Frontal cortex (tissue), 4 donors: ENCODE measurements around the gene ZNF554. TPM values are rescaled to one million over a fixed set of nuclear protein-coding genes. Genes with fewer than 3 reads are reported as not detected.
"Not testable (repeated sequence)": the region's sequence is repeated elsewhere in the genome, so short reads cannot be mapped to it uniquely, and the experiment has no call there.

Source experiments
- DNase-seq, 2 donors: peaks; one replicate each; pipeline ENCODE4 v3.0.0; 2012; ENCODE audit warnings: low spot score in 2 of 2
- FAIRE-seq: peaks from 2 replicates; lab custom pipeline; 2012; peaks lifted over from hg19 to GRCh38; lab: Jason Lieb, UNC
- total RNA-seq: library from RNA; depleted of rRNA; stranded (reverse); fragments of >200 nt; gene quantifications from one replicate; pipeline ENCODE4 v1.2.3, GENCODE V29; 2014
- donor health status: control.
- donor health status: control.
- donor health status: control.

Gene ZNF554
- total RNA-seq, 1 donor from 2014 or later = 18.3 TPM

GRCh38 chr19:2790194-2790556 is 29.5 kb upstream of the ZNF554 start:
- no peak for FAIRE-seq
- DNase-seq = no peak

DNA sequence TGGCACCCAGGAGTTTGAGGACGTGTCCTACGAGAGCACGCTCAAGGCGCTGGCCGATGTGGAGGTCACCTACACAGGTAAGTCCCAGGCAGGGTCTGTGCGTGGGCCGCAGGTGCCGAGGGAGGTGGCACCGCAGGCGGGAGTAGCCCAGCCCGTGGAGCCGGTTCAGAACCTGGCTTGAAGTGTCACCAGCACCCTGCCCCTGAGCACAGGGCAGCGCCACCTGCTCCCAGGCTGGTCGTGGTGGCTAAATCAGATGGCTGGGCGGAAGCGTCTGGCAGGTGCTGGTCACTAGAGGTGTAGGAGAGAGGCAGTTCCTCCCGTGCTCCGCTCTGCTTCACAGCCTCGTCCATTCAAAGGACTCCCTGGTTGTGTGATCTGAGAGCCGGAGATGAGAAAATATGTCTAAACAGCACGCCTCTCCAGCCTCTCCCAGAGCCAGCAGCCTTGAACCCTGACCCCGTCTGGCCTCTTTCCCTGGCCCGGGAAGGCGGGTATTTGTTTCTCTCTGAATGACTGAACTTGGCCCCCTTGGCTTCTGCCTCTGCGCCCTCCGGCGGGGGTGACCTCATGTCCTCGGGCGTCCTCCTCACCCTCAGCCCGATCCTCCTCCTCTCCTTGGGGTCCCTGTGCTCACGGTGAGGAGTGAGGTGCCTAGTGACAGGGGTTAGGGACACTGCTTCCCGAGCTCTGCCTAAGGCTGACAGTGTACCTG is 29.0 kb upstream of the ZNF554 start:
- no peak for FAIRE-seq
- no peak for DNase-seq

- no peak for DNase-seq
- FAIRE-seq = no peak
Observed at GRCh38 chr19:2791440-2791839, 28.2 kb upstream of the ZNF554 start.

DNA sequence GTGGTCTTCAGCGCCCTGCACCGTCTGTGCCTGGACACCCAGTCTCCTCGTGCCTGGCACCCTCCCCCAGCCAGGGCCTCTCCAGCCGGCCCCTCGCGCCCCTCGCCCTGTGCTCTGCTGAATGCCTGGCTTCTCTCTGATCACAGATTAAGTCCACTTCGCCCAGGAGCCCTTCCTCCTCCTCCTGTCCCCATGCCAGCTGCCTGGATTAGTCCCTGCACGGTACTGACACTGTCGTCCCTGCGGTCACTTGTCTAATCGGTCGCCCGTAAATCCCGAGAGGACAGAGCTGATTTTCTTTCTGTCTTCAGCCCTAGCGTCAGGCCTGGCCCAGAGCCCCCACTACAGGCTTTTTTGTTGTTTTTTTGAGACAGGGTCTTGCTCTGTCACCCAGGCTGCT is 27.8 kb upstream of the ZNF554 start:
- DNase-seq (no peak), FAIRE-seq (no peak)

- not testable (repeated sequence) for FAIRE-seq, DNase-seq
Observed at GRCh38 chr19:2792666-2793065, 27.0 kb upstream of the ZNF554 start.

GRCh38 chr19:2793126-2793525 is 26.5 kb upstream of the ZNF554 start:
- no peak for FAIRE-seq
- no peak for DNase-seq

- no peak for DNase-seq
- FAIRE-seq = no peak
Observed at GRCh38 chr19:2793577-2793976, 26.1 kb upstream of the ZNF554 start.

- DNase-seq = no peak
- FAIRE-seq = no peak
Observed at GRCh38 chr19:2795827-2796658, 23.6 kb upstream of the ZNF554 start.

- FAIRE-seq (no peak), DNase-seq (no peak)
Observed at GRCh38 chr19:2796659-2797266, 22.9 kb upstream of the ZNF554 start.

DNA sequence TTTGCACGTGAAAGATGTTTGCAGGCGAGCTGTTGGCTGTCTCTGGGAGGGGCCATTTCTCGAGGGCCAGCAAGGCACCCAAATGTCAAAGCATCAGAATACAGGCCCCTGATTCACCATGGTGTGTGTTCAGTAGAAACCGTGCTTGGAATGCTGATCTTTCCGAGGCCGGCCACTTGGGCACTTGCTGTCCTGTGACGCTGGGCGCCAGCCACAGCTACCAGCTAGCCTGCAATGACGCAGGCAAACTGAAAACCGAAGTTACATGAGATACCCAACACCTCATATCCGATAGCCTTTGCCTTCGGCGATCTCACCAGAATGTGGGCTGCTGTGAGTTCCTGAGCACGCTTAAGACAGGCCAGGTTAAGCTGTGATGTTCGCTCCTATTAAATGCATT is 22.4 kb upstream of the ZNF554 start:
- no peak for FAIRE-seq
- no peak for DNase-seq

DNA sequence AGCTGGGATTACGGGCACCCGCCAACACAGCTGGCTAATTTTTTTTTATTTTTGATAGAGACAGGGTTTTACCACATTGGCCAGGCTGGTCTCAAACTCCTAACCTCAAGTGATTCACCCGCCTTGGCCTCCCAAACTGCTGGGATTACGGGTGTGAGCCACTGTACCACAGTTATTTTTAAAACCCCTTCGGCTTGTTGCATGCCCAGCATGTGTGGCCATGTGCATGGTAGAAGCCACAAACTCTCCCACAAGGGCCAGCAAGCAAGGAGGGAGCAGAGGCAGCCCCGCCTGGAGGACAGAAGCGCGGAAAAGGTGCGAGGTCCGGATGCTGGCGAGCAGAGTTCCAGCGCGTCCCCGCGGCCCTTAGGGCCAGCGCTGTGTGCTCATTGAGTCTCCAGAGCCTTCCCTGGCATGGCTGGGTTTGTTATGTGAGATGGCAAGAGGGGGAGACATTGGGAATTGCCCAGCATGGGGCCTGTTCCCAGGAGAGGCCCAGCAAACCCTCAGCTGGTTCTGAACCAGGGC is 21.4 kb upstream of the ZNF554 start:
- no peak for FAIRE-seq

GRCh38 chr19:2798733-2799132 is 20.9 kb upstream of the ZNF554 start:
- no peak for FAIRE-seq
- DNase-seq = no peak

More for the DNA sequence above, 21.4 kb upstream of the ZNF554 start:
- DNase-seq = no peak

- FAIRE-seq (no peak), DNase-seq (no peak)
Observed at GRCh38 chr19:2799273-2800020, 20.2 kb upstream of the ZNF554 start.

- FAIRE-seq (no peak), DNase-seq (no peak)
Observed at GRCh38 chr19:2800506-2800905, 19.2 kb upstream of the ZNF554 start.

DNA sequence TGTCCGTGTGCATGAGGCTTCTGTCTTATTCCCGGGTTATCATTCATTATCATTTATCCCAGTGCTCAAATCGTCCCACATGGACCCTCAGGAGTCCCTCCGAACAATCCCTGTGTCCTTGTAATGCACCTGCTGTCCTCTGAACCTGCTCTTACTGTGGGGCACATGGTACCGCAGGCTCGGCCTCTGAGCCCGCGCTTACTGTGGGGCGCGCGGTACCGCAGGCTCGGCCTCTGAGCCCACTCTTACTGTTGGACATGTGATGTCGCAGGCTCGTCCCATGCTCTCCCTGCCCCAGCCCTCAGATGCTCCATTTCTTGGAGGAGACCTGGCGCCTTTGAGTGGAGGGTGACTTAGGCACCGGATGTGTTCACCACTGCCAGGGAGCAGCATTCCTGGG is 16.8 kb upstream of the ZNF554 start:
- FAIRE-seq = no peak
- peak in 1 of 2 donors; percentile 35 for DNase-seq

- peak in 1 of 2 donors; percentile 21 for DNase-seq
- no peak for FAIRE-seq
Observed at GRCh38 chr19:2803486-2804155, 16.0 kb upstream of the ZNF554 start.

DNA sequence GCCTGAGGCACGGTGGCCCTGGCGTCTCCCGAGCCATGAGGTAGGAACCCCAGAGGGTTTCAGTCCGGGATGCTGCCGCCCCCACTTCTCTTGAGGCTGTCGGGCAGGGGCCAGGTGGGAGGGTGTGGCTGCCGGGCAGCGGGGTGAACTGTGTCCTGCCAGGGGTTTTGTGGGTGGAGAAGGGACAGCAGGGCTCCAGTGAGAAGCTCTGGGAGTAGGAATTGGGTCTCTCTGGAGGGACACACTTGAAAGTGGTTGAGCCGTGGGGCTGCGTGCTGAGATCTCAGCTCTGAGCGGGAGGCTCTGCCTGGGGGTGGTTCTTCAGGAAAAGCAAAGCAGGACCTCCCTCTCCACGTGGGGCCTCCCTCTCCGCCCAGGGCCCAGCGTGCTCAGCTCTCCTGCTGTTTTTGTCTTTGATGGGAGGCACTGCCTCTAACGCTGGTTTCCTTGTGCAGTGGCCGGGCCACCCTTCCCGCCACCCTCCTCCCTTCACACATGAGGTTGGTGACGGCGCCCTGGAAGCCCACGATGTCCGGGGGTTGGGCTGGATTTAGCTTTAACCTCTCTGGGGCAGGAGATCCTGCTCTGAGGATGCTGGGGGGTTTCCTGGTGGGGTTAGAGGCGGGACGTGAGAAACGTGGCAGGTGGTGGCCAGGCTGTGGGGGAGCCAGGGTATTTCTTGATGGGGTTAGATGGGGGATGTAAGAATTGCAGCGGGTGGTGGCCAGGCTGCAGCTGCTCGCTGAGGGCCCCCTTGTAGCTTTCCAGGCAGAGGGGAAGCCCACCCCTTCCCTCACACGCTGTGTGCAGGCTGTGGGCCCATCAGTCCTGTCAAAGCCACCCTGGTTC is 15.3 kb upstream of the ZNF554 start:
- no peak for FAIRE-seq
- DNase-seq = no peak

GRCh38 chr19:2805261-2805900 is 14.3 kb upstream of the ZNF554 start:
- FAIRE-seq (no peak), DNase-seq (no peak)
